Left cardiac atrium (tissue), 4 donors: ENCODE data around the gene ATXN3L. TPM values are rescaled to one million over a fixed set of nuclear protein-coding genes. Genes with fewer than 3 reads are reported as not detected.

Experiments used
- ATAC-seq, 2 donors: fragments of 200-7000 bp; cut with Tn5 transposase; one replicate each; pipeline ENCODE4 v1.9.1; 2020; ENCODE audit warnings: mild to moderate bottlenecking in 2 of 2, moderate library complexity in 2 of 2
- DNase-seq: peaks from one replicate; pipeline ENCODE4 v3.0.0-alpha.2; 2020
- intact Hi-C, 2 donors: fragments of 100-400 bp; cut with DNase I; formaldehyde crosslinking; loops; one replicate each; pipeline versions ENCODE4 v1.14.1 to v1.15.1; 2022 to 2023
- long read RNA-seq: library from polyadenylated mRNA; unstranded; transcript quantifications from one replicate; pipeline ENCODE4 v2.0.0, GENCODE V29; 2021
- total RNA-seq, 2 donors: library from RNA; stranded (reverse); fragmentation: NEBNext Ultra II Directional; extraction: Animal tissue kit (Norgen Biotek cat#: 25700); gene quantifications; one replicate each; pipeline ENCODE4 v1.2.1, GENCODE V29; 2021
- donor health status: DM: no; HTN: yes; CAD: no.
- donor health status: DM: no; HTN: yes; CAD: no; lungs with severe emphysema.
- donor health status: DM: yes; HTN: yes; CAD: no.
- donor health status: Dilated cardiomyopathy.

ATXN3L gene
- total RNA-seq, result not detected
- long read RNA-seq, result 0 reads

DNA sequence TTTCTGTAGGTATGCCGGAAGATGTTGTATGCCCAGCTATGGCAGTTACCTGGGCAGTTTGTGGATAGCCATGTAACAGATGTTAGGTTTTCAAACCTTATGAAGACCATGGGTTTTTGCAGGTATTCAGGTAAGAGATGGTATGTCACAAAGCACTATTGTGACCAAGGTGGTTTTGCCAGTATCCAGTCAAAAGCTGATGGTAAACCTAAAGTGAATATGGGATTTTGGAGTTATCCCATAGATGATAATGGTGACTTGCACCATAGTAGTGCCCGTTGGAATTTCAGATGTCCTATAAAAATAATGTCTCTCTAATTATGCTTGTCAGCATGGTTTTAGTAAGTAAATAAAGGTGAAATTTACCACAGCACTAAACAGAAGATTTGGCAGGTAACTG is at the start of gene ATXN3L:
Gene ATXN3L, minus strand, starts transcription at position 101 of the 400 bp plus-strand sequence. CDS start 119 bp downstream, outside the sequence.
- ATAC-seq, result no peak
- intact Hi-C loops, result no loop called here
- no peak for DNase-seq

DNA sequence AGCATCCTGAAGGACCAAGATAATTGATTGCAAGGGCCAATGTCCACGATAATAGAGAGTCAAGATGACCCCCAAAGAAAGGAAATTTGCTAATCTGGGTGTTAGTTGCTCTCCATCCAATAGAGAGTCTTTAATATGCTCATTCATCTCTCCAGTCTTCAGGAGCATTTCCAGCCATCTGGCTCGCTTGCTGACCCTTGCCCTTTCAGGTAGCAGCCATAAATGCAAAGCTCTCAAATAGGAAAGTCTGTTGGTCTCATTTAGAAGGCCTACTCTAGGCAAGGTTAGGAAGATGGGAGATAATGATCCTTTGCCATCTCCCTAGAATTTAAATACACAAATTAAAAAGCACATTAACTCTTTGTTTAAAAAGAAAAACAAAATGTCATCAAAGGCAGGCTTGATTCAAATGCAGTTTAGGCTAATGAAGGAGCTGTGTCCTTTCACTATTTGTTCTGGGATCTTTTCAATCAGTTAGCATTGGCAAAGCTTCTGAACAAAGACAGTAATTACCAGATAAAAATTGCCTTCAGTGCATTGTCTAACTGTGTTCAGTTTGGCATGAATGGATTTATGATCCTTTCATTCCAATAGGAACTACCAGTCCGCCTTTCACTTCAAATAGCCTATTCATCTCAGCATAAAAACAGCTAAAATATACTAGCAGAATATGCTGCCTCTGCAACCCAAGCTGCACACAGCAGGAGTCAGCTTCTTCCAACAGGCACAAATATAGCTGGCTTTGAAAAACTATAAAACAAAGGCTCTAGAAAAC is 49.6 kb upstream of the ATXN3L start:
- DNase-seq (no peak), ATAC-seq (no peak)
- intact Hi-C loops, result loop anchor here in 1 of 2 donors (10.0 kb wide), 1 partner anchor 115 kb away; no protein-coding TSS in a partner anchor

DNA sequence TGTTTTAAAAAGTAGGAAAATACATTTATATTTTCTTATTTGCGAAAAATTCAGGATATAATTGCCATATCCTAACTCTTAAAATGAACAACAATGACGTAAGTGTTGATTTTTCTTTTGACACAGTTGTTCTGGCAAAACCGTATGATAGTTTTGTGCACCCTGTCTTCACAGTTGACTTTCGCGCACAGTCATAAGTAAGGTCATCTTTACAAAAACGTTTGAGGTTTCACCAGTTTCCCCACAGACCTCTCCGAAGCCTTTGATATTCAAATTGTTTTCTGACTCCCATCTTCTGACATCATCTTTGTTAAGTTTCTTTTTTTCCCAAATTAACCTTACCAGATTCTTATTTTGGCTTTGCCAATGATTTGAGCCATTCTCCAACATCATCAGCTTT is 48.1 kb upstream of the ATXN3L start:
- DNase-seq, result no peak
- no peak for ATAC-seq
- intact Hi-C loops, result loop anchor here in 1 of 2 donors (10.0 kb wide), 1 partner anchor 117 kb away; no protein-coding TSS in a partner anchor

DNA sequence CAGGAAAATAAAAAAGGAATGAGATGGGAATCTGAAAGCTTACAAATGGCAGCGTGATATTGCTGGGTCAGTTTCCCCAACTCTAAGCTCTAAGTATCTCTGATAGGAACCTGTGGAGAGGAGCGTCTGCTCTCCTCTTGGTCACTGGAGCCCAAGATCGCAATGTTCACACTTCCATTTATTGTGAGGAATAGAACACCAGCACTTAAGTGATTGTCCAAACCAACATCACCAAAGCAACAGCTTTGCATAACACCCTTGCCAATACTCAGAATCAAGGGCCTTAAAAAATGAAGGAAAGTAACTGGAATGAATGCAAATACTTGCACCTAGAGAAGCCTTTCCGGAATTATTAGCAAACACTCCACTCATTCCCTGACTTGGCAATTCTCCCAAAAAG is 46.8 kb upstream of the ATXN3L start:
- no peak for DNase-seq
- ATAC-seq, result no peak
- intact Hi-C loops, result loop anchor here in 1 of 2 donors (10.0 kb wide), 1 partner anchor 118 kb away; no protein-coding TSS in a partner anchor

DNA sequence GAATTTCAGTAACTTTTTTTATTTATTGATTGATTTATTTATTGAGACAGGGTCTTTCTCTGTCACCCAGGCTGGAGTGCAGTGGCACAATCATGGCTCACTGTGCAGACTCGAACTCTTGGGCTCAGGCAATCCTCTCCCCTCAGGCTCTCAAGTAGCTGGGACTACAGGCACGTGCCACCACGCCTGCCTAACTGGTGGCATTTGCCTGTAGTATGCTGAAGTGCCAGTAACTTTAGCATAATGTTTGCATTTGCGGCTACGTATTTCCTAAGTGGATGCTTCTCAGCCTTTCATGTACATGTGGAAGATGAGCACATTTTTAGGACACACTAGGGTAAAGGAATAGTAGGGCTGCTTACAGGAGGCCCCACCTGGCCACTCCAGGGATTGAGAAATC is 45.3 kb upstream of the ATXN3L start:
- intact Hi-C loops, result loop anchor here in 1 of 2 donors (10.0 kb wide), 1 partner anchor 120 kb away; no protein-coding TSS in a partner anchor
- ATAC-seq (no peak), DNase-seq (no peak)

DNA sequence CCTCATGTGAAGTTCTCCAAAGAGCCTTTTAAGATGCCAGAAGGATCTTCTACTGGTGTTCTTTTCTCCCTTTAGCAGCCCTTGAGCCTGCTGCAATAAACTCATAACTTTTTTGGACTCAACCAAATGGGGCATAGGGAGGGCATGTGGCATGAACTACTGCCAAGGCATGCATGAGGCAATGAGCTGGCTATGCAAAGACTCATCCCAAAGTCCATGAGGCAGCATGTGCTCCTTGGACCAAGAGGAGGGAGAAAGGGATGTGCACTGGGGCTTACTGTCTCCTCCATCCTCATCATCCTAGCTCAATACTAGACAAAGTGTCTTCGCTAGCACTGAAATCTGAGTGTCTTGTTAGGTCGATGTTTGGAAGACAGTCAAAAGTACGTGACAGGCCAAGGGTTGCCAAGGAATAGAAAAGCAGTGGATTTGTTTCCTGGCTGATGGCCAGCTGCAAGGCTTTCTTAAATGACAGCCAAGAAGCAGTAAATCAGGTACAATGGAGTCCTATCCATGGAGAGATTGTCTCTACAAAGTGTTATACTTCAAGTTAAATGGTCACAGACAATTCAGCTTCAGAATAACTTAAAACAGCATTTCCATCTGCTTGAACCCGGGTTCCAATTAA is 44.5 kb upstream of the ATXN3L start:
- ATAC-seq, result peak; percentile 28 to 32

DNA sequence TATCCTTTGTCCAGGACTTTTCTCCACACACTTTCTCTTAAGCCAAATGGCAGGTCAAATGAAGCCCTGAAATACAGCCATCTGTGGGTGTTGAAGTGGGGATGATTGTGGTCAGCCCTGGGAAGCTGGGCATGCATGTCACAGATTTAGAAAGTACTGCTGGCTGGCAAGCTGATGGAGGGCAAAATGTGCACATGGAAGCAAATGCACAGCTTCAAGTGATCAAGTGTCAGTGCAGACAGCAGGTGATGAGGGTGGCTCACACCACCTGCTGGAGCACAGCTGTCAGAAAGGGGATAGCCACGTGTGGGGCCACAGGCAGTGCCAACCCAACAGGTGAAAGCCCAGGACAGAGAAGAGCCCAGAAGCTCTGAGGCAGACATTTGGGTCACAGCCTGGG is 40.3 kb upstream of the ATXN3L start:
- intact Hi-C loops, result loop anchor here in 1 of 2 donors (10.0 kb wide), 1 partner anchor 125 kb away; no protein-coding TSS in a partner anchor
- no peak for DNase-seq
- ATAC-seq, result peak; percentile 87 to 88

More for the DNA sequence above, 44.5 kb upstream of the ATXN3L start:
- intact Hi-C loops, result loop anchor here in 1 of 2 donors (10.0 kb wide), 1 partner anchor 120 kb away; no protein-coding TSS in a partner anchor
- DNase-seq, result no peak

DNA sequence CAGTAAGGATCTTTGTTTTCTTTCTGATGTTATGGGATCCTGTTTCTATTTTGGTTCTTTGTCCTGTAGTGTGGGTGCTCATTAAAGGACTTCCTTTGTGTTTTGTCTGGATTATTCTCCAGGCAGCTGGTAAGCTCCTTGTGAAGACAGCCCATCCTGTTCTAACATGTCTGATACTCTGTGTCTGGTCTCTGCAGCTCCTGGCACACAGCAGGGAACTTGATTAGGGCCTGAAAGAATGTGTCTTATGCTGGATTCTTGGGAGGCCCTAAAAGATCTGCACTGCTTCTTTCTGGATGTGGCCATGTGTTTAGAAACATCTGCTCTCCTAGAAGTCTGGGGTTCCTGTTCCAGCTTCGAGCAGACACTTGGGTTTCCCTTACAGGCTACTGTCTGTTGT is 38.1 kb upstream of the ATXN3L start:
- DNase-seq (no peak), ATAC-seq (peak in 1 of 2 donors; percentile 74)

DNA sequence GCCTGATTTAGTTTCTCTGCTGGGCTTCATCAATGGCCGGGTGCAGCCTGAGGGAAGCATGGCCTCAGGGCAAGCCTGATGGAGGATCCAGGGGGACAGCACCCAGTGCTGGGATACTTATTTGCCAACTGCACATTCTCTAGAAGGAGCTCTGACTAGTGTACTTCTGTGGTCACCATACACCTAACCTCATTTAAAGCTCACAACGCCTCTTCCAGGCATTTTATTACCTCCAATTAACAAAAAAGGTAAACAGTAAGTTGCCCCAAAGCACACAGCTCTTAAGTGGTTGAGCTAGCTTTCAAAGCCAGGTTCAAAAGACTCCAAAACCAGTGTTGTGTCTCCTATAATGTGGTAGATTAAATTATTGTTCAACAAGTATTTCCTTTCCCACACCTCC is 26.8 kb upstream of the ATXN3L start:
- DNase-seq (no peak), ATAC-seq (no peak)
- intact Hi-C loops, result no loop called here

More for the DNA sequence above, 38.1 kb upstream of the ATXN3L start:
- intact Hi-C loops, result no loop called here

DNA sequence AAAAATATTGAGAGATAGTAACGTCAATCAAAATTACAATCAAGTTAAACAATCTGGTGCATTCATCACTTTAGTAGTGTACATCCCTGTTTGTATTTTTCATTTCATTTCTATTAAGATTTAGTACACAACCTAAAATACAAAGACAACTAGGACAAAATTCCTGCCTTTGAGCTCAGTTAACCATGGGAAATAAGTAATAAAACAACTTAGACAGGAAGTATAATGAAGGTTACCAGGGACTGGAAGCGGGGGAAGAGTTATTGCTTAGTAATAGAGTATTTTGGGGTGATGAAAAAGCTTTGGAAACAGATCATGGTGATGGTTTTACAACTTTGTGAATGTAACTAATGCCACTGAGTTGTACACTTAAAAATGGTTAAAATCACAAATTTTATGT is 25.6 kb upstream of the ATXN3L start:
- ATAC-seq, result no peak
- no peak for DNase-seq
- intact Hi-C loops, result no loop called here

DNA sequence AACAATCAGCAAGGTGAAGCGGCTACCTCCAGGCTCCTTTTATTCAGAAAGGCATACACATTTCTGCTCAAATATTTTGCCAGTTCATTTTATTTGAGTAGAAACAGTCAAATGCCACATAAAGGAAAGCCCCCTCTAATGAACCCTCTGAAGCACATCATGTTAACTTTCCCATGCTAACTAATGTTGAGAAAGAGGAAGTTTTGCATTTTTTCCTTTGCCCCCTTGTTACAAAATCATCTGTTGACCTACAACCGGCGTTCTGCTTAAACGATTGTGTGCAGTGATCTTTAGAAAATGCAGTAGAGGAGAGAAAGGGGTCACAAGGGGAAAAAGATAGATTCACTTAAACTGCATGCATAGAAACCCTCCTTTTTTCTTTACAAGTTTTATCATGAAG is 25.2 kb upstream of the ATXN3L start:
- no peak for DNase-seq
- no peak for ATAC-seq
- intact Hi-C loops, result no loop called here

DNA sequence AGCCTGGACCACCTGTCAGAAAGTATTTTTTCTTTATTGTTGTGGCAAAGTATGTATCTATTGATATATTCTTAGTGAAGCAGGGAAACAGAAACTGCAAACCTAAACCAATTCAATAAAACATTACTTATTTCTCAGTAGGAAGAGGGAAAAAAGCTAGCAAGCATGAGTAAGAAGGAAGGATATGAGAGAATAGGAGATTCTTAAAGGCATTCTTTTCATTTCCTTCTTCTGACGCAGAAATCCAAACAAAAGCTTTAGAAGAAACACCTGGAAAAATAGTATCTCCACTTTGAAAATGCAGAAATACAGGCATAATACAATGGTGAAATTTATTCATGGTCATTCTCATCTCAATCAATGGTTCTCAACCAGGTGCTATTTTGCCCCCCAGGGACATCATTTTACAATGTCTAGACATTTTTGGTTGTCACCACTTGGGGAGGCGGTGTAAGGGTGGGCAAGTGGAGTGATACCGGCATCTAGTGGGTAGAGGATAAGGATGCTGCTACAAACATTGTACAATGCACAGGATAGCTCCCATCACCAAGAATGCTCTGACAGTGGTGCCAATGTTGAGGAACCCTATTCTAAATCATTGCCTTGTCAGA is 21.7 kb upstream of the ATXN3L start:
- intact Hi-C loops, result no loop called here
- ATAC-seq (no peak), DNase-seq (no peak)

DNA sequence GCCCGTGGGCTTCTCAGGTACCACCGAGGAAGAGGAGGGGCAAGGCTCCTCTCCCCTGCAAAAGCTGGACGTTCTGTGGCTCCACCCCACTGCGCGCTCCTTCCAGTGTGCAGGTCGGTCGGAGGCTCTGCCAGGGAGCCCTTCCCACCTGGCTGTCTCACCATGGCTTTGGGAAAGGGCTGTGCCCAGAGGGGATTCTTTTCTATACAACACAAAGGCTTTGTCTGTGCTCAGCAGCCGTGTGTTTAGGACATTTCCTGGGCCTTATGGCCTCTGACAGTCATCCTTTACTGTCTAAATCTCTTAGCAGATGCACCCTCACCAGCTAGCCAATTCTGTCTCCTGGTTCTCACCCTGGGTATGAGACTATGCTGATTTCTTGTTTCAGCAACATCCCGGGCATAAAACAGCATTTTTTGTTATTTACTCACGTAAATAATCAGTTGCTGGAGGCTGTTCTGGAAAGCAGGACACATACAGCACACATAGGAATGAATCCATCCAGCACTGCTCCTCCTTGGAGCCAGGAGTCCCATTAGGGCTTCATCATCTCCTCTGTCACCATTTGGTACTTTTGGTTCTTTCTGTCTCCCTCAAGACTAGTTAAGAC is 20.4 kb upstream of the ATXN3L start:
- ATAC-seq (no peak), DNase-seq (no peak)
- intact Hi-C loops, result no loop called here

DNA sequence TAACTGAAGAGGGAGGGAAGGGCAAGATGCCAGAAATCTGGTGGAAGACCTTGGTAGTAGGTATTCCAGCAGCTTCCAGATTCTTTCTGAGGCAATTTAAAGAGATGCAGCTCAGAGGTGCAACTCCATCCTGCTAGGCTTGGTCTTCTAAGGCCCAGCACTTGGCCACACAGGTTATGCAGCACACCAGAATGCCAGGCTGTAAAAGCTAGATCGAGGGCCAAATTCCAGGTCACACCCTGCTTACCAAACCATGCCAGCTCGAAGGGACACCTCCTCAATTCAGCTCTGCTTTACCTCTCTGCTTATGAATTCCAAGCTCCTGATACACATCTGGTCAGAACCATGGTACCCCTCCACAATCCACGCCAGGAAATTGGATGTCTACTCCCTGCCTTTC is 19.8 kb upstream of the ATXN3L start:
- DNase-seq, result no peak
- intact Hi-C loops, result no loop called here
- ATAC-seq, result no peak

DNA sequence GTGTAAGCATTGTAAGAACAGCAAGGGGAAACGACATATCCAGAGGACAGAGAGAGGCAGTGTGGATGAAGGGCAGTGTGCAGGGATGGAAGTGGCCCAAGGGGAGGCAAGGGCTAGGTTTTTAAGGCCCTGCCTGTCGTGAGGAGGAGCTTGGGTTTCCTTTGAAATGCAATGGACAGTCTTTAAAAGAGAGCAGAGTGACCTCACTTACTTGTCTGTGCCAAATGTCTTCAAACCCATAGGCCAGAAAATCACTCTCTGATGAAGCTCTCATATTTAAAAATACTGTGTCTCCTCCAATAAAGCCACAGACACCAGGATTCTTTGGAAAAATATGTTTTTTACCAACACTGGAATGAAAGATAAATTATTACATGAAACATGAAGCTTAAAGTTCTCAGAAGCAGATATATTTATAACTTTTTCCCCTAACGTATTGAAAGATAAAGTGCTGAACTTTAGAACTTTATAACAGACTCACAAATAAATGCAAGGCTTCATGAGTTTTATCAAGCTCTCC is 19.2 kb upstream of the ATXN3L start:
- DNase-seq, result no peak
- ATAC-seq, result no peak
- intact Hi-C loops, result no loop called here

DNA sequence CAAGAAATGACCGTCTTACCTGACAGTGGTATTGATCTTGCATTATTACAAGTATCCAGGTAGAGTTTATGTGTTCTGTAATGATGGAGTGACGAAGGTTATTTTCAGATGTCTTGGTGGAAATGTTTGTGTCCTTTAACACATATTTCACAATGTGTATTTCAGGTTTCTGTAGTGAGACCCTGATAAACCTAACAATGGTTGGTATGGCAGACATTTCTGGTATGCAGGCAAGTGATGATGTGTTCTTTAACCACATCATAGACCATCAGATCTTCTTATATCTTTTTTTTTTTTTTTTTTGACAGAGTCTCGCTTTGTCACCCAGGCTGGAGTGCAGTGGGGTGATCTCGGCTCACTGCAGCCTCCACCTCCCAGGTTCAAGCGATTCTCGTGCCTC is 14.6 kb upstream of the ATXN3L start:
- ATAC-seq, result no peak

DNA sequence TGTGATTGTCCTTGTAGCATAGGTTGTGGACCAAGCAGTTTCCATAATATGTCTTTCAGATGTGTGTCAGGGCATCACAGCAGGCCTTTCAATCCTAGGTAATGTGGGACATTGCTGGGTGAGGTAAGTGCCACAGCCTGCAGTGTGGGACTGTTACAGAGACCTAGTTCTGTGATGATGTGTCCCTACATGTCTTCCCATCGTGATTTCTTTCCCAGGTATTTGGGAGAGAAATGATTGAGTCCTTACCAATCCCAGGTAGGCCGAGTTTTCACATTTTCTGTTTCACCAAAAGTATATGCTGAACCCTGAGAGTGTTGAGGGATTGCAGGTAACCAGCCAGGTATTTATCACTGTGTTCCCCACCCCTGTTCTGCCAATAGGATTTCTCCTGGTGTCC is 10.6 kb upstream of the ATXN3L start:
- intact Hi-C loops, result no loop called here
- ATAC-seq (no peak), DNase-seq (no peak)

More for the DNA sequence above, 14.6 kb upstream of the ATXN3L start:
- DNase-seq, result no peak
- intact Hi-C loops, result no loop called here

DNA sequence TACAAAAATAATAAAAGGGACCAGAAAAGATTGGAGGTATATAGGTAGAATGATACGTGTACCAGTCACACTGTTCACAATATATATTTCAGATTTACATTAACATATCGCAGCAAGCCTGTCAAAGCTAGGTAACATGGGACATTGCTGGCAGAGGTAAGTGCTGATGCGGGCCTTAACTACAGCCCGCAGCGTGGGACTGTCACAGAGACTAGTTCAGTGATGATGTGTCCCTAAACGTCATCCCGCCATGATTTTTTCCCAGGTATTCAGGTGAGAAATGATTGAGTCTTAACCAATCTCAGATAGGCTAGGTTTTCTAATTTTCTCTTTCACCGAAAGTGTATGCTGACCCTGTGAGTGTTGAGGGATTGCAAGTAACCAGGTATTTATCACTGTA is 7.8 kb upstream of the ATXN3L start:
- intact Hi-C loops, result no loop called here
- DNase-seq, result no peak
- ATAC-seq, result no peak

DNA sequence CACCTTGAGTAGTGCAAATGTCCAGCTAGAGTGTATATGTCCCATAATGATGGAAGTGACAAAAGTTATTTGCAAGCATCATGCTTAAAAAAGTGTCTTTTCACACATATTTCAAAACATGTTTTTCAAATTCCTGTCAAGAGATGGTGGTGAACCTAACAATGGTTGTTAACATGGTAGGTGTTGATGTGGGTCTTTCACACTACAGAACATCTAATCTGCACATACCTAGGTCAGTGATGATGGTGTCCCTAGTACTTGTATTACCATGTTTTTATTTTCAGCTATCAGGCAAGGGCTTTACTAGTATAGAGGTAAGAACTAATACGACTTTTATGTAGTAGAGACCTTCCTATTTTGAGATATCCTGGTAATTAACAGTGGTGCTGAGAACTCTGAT is 3.4 kb upstream of the ATXN3L start:
- DNase-seq (no peak), ATAC-seq (no peak)
- intact Hi-C loops, result no loop called here
